ENCODE results near the gene GNRH2.
"Not testable (repeated sequence)": the region's sequence is repeated elsewhere in the genome, so short reads cannot be mapped to it uniquely, and the experiment has no call there.

GNRH2 gene

DNA sequence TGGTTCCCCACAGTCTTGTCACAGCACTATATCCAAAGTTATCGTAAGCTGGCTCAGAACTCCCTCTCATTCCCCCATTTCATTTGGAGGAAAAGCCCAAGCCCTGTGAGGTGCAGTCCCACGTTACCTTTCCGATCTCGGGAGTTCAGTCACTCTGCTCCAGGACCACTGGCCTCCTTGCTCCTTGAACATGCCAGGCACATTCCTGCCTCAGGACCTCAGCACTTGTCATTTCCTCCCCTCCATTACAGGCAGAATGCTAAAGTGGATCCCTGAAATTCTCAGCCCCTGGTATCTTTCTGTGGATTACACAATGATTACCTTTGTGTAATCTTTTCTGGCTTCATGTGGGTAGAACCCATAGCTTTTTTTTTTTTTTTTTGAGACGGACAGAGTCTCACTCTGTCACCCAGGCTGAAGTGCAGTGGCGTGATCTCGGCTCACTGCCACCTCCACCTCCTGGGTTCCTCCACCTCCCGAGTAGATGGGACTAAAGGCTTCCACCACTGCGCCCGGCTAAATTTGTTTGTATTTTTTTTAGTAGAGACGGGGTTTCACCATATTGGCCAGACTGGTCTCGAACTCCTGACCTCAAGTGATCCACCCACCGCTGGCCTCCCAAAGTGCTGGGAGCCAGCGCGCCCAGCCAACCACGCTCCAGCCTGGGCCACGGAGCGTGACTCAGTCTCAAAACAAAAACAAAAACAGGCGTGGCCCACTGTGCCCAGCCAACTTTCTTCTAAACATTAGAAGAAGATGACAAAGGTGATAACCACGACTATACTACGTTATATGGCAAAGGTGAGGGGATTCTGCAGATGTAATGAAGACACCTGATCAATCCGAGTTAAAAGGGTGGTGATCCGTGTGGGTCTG lies 24.0 kb downstream of the GNRH2 start:
- Histone ChIP-seq H3K36me3 (ENCODE audit: insufficient read depth, low read length) (no peaks in the 10 kb centered on the region), H3K9ac (ENCODE audit: low read depth, low read length) (no peak overlapping the region), H3K27ac (ENCODE audit: low read depth, low read length) (no peak overlapping the region), H3K9me3 (ENCODE audit: insufficient read depth, low read depth, low read length) (no peaks in the 10 kb centered on the region), H3K27me3 (ENCODE audit: insufficient read depth, low read length) (peaks cover 20% of the 10 kb centered on the region), H3K4me1 (ENCODE audit: insufficient read depth, low read length) (no peaks in the 10 kb centered on the region), H3K4me3 (ENCODE audit: low read length) (no peak overlapping the region)
- 83% methylated on average over 23 of the region's 23 CpGs for WGBS

DNA sequence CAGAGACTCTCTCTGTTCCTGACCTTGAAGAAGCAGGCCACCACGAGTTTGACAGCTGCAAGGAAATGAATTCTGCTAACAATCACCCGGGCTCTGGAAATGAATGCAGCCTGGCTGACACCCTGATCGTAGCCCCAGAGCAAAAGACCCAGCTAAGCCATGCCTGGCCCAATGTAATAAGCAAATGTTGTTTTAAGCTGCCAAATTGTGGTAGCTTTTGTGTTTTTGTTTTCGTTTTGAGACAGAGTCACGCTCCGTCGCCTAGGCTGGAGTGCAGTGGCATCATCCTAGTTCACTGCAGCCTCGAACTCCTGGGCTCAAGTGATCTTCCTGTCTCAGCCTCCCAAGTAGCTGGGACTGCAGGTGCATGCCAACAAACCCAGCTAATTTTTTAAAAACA lies 24.7 kb downstream of the GNRH2 start:
- no peak overlapping the region for H3K9ac ChIP-seq (ENCODE audit: low read depth, low read length)
- H3K9me3 ChIP-seq (ENCODE audit: insufficient read depth, low read depth, low read length), result no peaks in the 10 kb centered on the region
- no peaks in the 10 kb centered on the region for H3K36me3 ChIP-seq (ENCODE audit: insufficient read depth, low read length)
- no peak overlapping the region for H3K4me3 ChIP-seq (ENCODE audit: low read length)
- no peak overlapping the region for H3K27ac ChIP-seq (ENCODE audit: low read depth, low read length)
- H3K4me1 ChIP-seq (ENCODE audit: insufficient read depth, low read length), result no peaks in the 10 kb centered on the region
- WGBS, result 87% methylated on average over 8 of the region's 8 CpGs
- peaks cover 27% of the 10 kb centered on the region for H3K27me3 ChIP-seq (ENCODE audit: insufficient read depth, low read length)

DNA sequence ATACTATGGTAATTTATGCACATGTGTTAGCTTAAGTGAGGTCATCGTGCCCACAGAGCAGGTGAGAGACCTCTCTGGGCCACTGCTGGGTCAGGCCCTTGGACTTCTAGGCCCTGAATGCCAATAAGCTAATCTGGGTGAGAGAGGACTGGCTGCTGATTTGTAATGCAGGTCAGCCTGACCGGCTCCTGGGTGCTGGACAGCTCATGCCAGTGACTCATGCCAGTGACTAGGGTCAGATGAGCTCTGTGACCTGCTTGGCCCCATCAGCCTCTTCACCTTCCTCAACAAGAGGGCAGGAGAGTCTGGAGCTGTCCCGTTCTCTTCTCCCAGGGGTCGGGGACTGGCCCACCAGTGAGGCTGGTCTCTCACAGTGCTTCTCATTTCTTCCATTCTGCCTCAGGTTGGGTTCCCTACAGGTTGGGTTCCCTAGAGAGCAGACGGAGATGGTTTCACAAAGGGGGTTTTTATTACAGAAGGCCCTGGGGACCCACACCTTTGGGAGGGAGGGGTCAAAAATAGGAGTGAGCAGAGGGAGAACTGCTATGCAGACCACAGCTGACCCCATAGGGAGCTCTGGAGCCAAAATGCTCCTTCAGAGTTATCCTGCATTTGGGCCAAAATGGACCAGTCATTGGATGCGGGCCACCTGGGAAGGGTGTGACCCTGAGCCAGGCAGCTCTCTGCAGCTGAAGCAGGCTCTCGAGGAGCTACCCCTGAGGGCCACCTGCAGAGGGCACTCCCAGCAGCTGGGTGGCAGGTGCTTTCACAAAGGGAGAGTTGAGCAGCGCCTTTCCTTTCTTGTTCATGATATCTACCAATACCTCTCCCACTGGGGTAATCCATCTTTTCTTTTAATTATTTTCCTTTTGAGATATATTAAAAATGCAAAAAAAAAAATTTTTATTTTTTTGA lies 25.8 kb downstream of the GNRH2 start:
- no peak overlapping the region for H3K4me3 ChIP-seq (ENCODE audit: low read length)
- no peak overlapping the region for H3K9ac ChIP-seq (ENCODE audit: low read depth, low read length)
- no peaks in the 10 kb centered on the region for H3K4me1 ChIP-seq (ENCODE audit: insufficient read depth, low read length)
- H3K27me3 ChIP-seq (ENCODE audit: insufficient read depth, low read length), result peaks cover 35% of the 10 kb centered on the region
- peaks cover under 1% of the 10 kb centered on the region; the same call in 1 of the 2 replicates for H3K9me3 ChIP-seq (ENCODE audit: insufficient read depth, low read depth, low read length)
- H3K27ac ChIP-seq (ENCODE audit: low read depth, low read length), result no peak overlapping the region
- 81% methylated on average over 8 of the region's 8 CpGs for WGBS
- no peaks in the 10 kb centered on the region for H3K36me3 ChIP-seq (ENCODE audit: insufficient read depth, low read length)

DNA sequence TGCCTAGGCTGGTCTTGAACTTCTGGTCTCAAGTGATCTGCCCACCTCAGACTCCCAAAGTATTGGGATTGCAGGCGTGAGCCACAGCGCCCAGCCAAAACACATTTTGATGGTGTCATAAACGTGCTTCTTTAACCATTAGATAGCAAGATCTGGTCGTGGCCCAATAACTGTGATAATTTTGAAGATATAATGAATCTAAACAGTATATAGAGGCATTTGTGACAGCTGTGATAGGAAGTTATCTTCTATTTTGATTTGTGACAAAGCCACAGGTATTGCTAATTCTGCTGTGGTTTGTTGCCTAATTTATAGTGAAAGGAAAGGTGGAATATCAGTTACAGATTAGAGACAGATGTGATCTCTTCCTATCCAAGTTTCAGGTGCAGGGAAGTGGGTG lies 27.3 kb downstream of the GNRH2 start:
- 94% methylated on average over 4 of the region's 4 CpGs for WGBS

DNA sequence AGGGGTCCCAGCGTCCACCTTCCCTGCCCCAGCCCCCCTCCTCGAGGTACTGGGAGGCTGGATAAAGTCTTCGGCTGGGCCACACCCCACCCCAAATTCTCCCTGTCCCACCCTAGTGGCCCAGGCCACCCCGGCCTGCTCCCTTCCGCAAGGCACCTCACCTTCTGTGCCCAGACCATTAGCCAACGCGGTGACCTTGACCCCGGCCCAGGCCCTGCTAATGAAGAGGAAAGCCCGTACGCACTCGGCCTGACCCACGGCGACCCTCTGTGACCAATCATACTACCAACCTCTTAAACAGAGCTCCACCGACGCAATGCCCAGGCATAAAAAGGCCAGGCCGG lies 27.8 kb downstream of the GNRH2 start:
- Histone ChIP-seq H3K27ac (ENCODE audit: low read depth, low read length) (no peak overlapping the region), H3K4me3 (ENCODE audit: low read length) (peak overlapping the region; percentile 45; the same call in 1 of the 2 replicates), H3K9me3 (ENCODE audit: insufficient read depth, low read depth, low read length) (peaks cover 9% of the 10 kb centered on the region), H3K4me1 (ENCODE audit: insufficient read depth, low read length) (no peaks in the 10 kb centered on the region), H3K9ac (ENCODE audit: low read depth, low read length) (no peak overlapping the region), H3K27me3 (ENCODE audit: insufficient read depth, low read length) (peaks cover 35% of the 10 kb centered on the region), H3K36me3 (ENCODE audit: insufficient read depth, low read length) (no peaks in the 10 kb centered on the region)
- 85% methylated on average over 16 of the region's 16 CpGs for WGBS

More for the DNA sequence above, 27.3 kb downstream of the GNRH2 start:
- Histone ChIP-seq H3K9ac (ENCODE audit: low read depth, low read length) (no peak overlapping the region), H3K4me3 (ENCODE audit: low read length) (no peak overlapping the region), H3K36me3 (ENCODE audit: insufficient read depth, low read length) (no peaks in the 10 kb centered on the region), H3K4me1 (ENCODE audit: insufficient read depth, low read length) (no peaks in the 10 kb centered on the region), H3K9me3 (ENCODE audit: insufficient read depth, low read depth, low read length) (peaks cover 9% of the 10 kb centered on the region), H3K27ac (ENCODE audit: low read depth, low read length) (no peak overlapping the region), H3K27me3 (ENCODE audit: insufficient read depth, low read length) (peaks cover 35% of the 10 kb centered on the region)

DNA sequence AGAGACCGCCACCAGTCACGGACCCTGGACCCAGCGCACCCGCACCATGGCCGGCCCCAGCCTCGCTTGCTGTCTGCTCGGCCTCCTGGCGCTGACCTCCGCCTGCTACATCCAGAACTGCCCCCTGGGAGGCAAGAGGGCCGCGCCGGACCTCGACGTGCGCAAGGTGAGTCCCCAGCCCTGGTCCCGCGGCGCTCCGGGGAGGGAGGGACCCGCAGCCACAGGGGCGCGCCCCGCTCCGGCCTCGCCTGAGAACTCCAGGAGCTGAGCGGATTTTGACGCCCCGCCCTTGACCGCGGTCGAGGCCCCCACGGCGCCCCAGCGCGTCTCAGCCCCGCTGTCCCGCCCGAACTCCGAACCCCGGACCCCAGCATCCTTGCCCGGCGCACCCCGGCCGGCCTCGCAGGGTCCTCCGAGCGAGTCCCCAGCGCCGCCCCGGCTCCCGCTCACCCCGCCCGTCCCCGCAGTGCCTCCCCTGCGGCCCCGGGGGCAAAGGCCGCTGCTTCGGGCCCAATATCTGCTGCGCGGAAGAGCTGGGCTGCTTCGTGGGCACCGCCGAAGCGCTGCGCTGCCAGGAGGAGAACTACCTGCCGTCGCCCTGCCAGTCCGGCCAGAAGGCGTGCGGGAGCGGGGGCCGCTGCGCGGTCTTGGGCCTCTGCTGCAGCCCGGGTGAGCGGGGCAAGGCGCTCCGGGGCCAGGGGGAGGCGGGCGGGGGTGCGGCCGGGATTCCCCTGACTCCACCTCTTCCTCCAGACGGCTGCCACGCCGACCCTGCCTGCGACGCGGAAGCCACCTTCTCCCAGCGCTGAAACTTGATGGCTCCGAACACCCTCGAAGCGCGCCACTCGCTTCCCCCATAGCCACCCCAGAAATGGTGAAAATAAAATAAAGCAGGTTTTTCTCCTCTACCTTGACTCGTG lies 28.4 kb downstream of the GNRH2 start, which contains the start of gene OXT:
Gene OXT, plus strand, starts transcription at position 11 of the 920 bp plus-strand sequence. Its CDS starts 36 bp downstream, at position 47.
- Histone ChIP-seq H3K27ac (ENCODE audit: low read depth, low read length) (no peak within 1 kb of the TSS), H3K4me1 (ENCODE audit: insufficient read depth, low read length) (no peaks in the 10 kb centered on the region), H3K4me3 (ENCODE audit: low read length) (peak within 1 kb of the TSS; percentile 45), H3K27me3 (ENCODE audit: insufficient read depth, low read length) (peaks cover 35% of the 10 kb centered on the region), H3K9me3 (ENCODE audit: insufficient read depth, low read depth, low read length) (peaks cover 9% of the 10 kb centered on the region), H3K9ac (ENCODE audit: low read depth, low read length) (no peak within 1 kb of the TSS), H3K36me3 (ENCODE audit: insufficient read depth, low read length) (no peaks in the 10 kb centered on the region)
- 17% methylated on average over 95 of the region's 95 CpGs for WGBS

DNA sequence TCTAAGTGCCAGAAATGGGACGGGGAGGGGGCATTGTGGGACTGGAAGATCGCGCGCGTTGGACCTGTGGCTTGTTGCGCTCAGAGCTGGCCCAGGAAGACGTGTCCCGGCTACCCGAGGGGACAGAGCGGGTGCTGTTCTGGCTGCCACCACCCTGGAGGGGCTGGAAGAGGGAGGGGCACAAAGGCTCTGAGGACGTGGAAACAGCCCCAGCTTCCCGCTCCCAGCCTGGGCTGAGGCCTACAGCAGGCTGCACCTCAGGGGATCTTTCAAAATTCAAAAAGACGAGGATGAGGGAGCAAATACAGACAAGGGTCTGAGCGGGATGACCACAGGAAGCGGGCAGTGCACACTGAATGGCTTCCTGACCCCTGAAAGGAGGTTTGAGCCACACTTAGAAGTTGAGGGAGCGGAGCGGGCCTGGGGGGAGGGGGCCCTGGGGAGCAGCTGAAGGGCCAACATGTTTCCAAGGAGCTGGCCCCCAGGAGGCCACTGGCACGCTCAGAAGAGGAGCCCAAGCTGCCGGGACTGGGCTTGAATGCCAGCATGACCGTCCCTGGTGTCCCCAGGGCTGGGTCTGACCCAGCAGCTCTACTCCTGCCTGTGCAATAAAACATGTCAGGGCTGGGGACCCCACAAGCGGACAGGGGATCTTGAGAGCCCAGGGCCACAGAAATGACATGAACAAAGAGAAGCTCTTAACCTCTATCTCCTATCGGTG lies 29.3 kb downstream of the GNRH2 start:
- H3K27me3 ChIP-seq (ENCODE audit: insufficient read depth, low read length), result peaks cover 35% of the 10 kb centered on the region
- no peak overlapping the region for H3K9ac ChIP-seq (ENCODE audit: low read depth, low read length)
- H3K4me3 ChIP-seq (ENCODE audit: low read length), result peak overlapping the region; percentile 45
- peaks cover 9% of the 10 kb centered on the region for H3K9me3 ChIP-seq (ENCODE audit: insufficient read depth, low read depth, low read length)
- 84% methylated on average over 22 of the region's 22 CpGs for WGBS
- no peak overlapping the region for H3K27ac ChIP-seq (ENCODE audit: low read depth, low read length)
- H3K36me3 ChIP-seq (ENCODE audit: insufficient read depth, low read length), result no peaks in the 10 kb centered on the region
- no peaks in the 10 kb centered on the region for H3K4me1 ChIP-seq (ENCODE audit: insufficient read depth, low read length)

DNA sequence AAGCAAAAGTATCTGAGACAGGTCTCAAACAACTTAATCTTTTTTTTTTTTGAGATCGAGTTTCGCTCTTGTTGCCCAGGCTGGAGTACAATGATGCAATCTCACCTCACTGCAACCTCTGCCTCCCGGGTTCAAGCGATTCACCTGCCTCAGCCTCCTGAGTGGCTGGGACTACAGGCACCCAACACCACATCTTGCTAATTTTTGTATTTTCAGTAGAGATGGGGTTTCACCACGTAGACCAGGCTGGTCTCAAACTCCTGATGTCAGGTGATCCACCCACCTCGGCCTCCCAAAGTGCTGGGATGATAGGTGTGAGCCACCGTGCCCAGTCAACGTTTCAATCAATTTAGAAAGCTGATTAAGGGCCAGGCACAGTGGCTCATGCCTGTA lies 29.8 kb downstream of the GNRH2 start:
- WGBS, result 90% methylated on average over 8 of the region's 8 CpGs
- H3K36me3 ChIP-seq (ENCODE audit: insufficient read depth, low read length); H3K9ac ChIP-seq (ENCODE audit: low read depth, low read length); H3K4me1 ChIP-seq (ENCODE audit: insufficient read depth, low read length); H3K27ac ChIP-seq (ENCODE audit: low read depth, low read length); H3K4me3 ChIP-seq (ENCODE audit: low read length); H3K9me3 ChIP-seq (ENCODE audit: insufficient read depth, low read depth, low read length): not testable (repeated sequence)
- H3K27me3 ChIP-seq (ENCODE audit: insufficient read depth, low read length), result peaks cover 36% of the 10 kb centered on the region

DNA sequence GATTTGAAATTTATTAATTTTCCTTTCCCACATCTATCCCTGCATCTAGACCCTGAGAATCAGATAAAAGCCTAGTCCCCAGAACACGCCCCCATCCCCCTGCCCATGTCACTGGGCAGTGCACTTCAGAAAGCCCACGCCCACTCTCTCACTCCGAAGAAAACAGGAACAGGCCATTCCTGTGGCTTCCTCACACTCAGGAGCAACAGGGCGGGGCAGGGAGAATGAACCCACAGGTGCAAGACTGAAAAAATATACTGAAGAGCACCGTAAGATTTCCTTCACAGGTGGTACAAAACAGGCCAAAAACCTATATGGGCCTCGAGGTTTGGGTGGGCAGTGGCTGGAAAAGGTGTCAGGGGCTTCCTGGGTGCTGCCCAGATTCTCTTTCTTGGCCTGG lies 31.4 kb downstream of the GNRH2 start:
- no peak overlapping the region for H3K9ac ChIP-seq (ENCODE audit: low read depth, low read length)
- no peaks in the 10 kb centered on the region for H3K4me1 ChIP-seq (ENCODE audit: insufficient read depth, low read length)
- H3K27ac ChIP-seq (ENCODE audit: low read depth, low read length), result no peak overlapping the region
- WGBS, result 89% methylated on average over 6 of the region's 6 CpGs
- H3K27me3 ChIP-seq (ENCODE audit: insufficient read depth, low read length), result peaks cover 43% of the 10 kb centered on the region
- no peaks in the 10 kb centered on the region for H3K36me3 ChIP-seq (ENCODE audit: insufficient read depth, low read length)
- no peak overlapping the region for H3K4me3 ChIP-seq (ENCODE audit: low read length)
- peaks cover 9% of the 10 kb centered on the region for H3K9me3 ChIP-seq (ENCODE audit: insufficient read depth, low read depth, low read length)

DNA sequence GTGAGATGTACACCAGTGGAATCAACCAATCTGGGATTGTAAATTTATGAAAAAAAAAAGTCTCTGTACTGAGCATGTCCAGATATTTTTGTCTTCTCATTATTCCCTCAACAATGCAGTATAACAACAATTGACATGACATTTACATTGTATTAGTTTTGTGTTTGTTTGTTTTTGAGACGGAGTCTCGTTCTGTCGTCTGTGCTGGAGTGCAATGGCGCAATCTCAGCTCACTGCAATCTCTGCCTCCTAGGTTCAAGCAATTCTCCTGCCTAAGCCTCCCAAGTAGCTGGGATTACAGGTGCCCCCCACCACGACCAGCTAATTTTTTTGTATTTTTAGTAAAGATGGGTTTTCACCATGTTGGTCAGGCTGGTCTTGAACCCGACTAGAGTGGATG lies 31.9 kb downstream of the GNRH2 start:
- H3K9ac ChIP-seq (ENCODE audit: low read depth, low read length); H3K4me1 ChIP-seq (ENCODE audit: insufficient read depth, low read length); H3K36me3 ChIP-seq (ENCODE audit: insufficient read depth, low read length); H3K4me3 ChIP-seq (ENCODE audit: low read length); H3K27ac ChIP-seq (ENCODE audit: low read depth, low read length); H3K9me3 ChIP-seq (ENCODE audit: insufficient read depth, low read depth, low read length): not testable (repeated sequence)
- WGBS, result 98% methylated on average over 5 of the region's 6 CpGs
- H3K27me3 ChIP-seq (ENCODE audit: insufficient read depth, low read length), result peaks cover 48% of the 10 kb centered on the region

Measured in HUES64 (cell line).